Measurements from ENCODE around the gene UPF3A.
"Not testable (repeated sequence)": the region's sequence is repeated elsewhere in the genome, so short reads cannot be mapped to it uniquely, and the experiment has no call there.

Gene UPF3A

GRCh38 chr13:114261328-114261965 is 20.0 kb upstream of the UPF3A start:
- in situ Hi-C loops (cut with MboI; ENCODE audit: low pct_unique_long_range_greater_than_20kb, low sequenced_read_pairs): no loop called here
- no peak for DNase-seq

- peak; percentile 68 for DNase-seq
- in situ Hi-C loops (cut with MboI; ENCODE audit: low pct_unique_long_range_greater_than_20kb, low sequenced_read_pairs): no loop called here
Measured at GRCh38 chr13:114263578-114263977, 17.8 kb upstream of the UPF3A start.

GRCh38 chr13:114264313-114264712 is 17.1 kb upstream of the UPF3A start:
- DNase-seq; in situ Hi-C loops (cut with MboI; ENCODE audit: low pct_unique_long_range_greater_than_20kb, low sequenced_read_pairs): not testable (repeated sequence)

DNA sequence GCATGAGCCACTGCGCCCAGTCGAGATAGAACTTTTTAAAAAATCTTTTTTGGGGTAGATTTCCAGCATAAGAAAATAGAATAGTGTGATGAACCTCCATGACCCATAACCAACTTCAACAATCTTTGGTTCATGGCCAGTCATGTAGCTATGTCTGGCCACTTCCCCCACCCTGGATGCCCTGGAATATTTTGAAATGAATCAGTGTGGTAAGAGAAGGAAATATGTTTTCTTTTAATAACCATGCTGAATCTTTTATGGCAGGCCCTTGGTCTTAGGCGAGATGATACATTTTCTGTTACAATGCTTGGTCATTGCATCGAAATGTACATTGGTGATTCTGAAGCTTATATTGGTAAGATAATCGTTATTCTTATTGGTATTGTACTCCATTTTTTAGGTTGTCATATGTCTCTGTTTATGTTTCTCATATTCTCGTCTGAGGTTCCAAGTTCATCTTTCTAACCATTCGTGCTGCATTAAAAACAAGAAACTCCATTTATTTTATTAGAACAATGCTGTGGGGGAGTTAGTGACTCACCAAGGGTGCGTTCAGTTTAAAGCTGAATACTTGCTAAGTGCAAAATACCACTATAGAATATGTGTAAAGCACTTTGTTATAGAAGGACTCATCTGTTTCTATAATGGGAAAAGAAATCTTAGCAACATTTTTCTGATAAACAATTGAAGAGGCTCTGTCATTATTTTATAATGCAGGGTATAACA is 16.4 kb upstream of the UPF3A start:
- DNase-seq: no peak
- in situ Hi-C loops (cut with MboI; ENCODE audit: low pct_unique_long_range_greater_than_20kb, low sequenced_read_pairs): no loop called here

DNA sequence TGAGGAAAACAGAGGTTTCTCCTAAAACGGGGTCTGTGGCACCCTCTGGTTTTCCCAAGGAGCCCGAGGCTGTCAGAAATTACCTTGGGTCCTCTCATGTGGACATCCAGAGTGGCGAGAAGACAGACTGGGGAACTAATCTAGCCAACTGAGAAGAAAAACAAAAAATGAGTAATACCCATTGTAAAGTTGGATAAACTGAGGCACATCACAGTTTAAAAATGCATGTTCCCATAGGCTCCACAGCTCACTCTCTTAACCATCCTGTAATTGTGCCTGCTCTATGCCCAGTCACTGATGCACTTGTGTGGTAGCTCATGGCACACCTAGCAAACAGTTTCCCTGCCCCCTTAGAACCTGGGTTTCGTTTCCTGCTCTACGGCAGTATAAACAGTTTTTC is 15.2 kb upstream of the UPF3A start:
- no peak for DNase-seq
- in situ Hi-C loops (cut with MboI; ENCODE audit: low pct_unique_long_range_greater_than_20kb, low sequenced_read_pairs): no loop called here

DNA sequence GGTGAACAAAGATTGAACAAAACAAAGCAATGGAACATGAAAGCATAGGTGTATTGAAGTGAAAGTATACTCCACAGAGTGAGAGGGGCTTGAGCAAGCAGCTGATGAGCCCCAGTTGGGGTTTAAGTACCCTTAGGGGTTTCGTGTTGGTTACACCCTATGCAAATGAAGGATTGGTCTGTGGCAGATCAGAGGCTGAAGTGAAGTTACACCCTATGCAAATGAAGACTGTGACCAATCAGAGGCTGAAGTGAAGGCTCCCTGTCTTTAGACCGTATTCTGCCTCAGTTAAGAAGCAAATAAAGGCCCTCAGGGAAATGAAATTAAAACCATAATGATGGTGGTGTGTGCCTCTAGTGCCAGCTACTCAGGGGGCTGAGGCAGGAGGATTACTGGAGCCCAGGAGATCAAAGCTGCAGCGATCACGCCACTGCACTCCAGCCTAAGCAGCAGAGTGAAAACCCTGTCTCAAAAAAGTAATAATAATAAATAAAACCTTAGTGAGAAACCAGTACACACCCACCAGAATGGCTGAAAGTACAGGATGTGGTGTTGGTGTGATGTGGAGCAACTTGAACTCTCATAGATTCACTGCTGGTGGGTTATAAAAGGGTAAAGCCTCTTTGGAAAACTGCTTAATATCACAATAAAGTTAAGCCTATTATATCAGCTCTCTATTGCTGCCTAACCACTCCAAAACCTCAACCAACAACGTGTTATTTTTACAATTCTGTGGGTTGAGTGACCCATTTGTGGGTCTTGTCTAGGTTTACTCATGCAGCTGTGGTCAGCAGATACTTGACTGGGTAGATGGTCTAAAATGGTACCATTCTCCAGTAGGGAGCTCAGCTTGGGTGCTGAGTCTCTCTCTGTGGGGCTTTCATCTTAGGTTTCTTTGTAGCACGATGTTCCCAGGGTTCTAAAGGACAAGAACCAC is 12.8 kb upstream of the UPF3A start:
- in situ Hi-C loops (cut with MboI; ENCODE audit: low pct_unique_long_range_greater_than_20kb, low sequenced_read_pairs): no loop called here

GRCh38 chr13:114269281-114269770 is 12.1 kb upstream of the UPF3A start:
- in situ Hi-C loops (cut with MboI; ENCODE audit: low pct_unique_long_range_greater_than_20kb, low sequenced_read_pairs): no loop called here
- no peak for DNase-seq

More for the DNA sequence above, 12.8 kb upstream of the UPF3A start:
- DNase-seq: no peak

DNA sequence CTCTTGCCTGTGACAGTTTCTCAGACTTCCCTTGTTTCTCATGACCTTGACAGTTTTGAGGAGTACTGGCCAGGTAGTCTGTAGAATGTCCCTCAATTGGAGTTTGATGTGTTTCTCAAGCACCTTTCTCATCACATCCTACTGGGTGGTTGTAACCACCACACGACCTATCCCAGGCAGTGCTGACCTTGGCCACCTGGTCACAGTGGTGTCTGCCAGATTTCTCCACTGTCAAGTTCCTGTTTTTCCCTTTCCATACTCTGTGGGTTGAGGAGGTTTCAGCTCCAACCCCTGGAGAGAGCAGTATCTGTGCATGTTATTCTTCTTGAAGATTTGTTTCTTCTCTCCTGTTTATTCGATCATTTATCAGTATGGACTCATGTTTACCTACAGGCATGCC is 8.4 kb upstream of the UPF3A start:
- in situ Hi-C loops (cut with MboI; ENCODE audit: low pct_unique_long_range_greater_than_20kb, low sequenced_read_pairs): no loop called here
- peak; percentile 23 for DNase-seq

DNA sequence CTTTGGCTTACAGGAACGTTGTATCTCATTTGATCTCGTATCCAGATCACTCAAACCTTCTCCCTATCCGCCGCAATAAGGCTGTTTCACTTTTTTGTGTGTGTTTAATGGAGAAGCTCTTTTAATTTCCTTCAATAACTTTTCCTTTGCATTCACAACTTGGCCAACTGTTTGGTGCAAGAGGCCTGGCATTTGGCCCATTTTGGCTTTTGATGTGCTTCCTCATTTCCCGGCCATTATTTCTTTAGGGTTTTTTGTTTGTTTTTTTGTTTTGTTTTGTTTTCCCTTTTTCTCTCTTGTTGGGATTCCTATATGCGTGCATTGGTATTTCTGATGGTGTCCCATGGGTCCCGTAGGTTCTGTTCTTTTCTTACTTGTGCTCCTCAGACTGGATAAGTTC is 6.1 kb upstream of the UPF3A start:
- in situ Hi-C loops (cut with MboI; ENCODE audit: low pct_unique_long_range_greater_than_20kb, low sequenced_read_pairs): no loop called here
- DNase-seq: peak; percentile 37

- no peak for DNase-seq
- in situ Hi-C loops (cut with MboI; ENCODE audit: low pct_unique_long_range_greater_than_20kb, low sequenced_read_pairs): no loop called here
Measured at GRCh38 chr13:114279146-114279545, 2.3 kb upstream of the UPF3A start.

DNA sequence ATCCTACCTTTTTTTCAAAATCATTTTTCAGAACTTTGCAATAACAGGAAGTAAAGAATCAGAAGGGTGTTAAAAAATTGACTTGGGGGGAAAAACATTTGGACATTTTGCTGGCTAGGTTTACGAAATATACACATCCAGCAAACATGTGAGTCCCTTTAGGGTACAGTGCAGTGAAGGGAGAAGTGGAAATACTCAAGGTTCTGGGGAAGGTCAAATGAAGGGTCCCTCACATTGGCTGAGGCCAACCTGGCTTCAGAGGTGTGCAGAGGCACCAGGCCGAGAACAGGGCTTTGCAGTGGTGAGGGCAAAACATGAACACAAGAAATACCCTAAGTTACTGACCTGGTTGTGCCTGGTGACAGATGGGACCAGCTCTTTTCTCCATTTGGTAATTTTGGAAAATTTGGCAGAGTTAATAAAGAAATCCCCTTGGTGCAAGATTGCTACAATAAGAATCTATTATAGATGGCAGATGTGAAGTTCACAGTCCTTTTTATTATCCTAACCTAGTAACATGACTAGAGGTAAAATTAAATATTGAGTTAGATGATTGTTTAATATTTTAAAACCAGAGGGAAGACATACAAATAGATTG is 1.5 kb upstream of the UPF3A start:
- in situ Hi-C loops (cut with MboI; ENCODE audit: low pct_unique_long_range_greater_than_20kb, low sequenced_read_pairs): no loop called here
- no peak for DNase-seq

GRCh38 chr13:114282041-114282670 is 755 bp downstream of the UPF3A start:
- peak; percentile 87 for DNase-seq
- in situ Hi-C loops (cut with MboI; ENCODE audit: low pct_unique_long_range_greater_than_20kb, low sequenced_read_pairs): no loop called here

- DNase-seq: peak; percentile 38
- in situ Hi-C loops (cut with MboI; ENCODE audit: low pct_unique_long_range_greater_than_20kb, low sequenced_read_pairs): no loop called here
Measured at GRCh38 chr13:114283576-114283975, 2.2 kb downstream of the UPF3A start.

- DNase-seq: no peak
- in situ Hi-C loops (cut with MboI; ENCODE audit: low pct_unique_long_range_greater_than_20kb, low sequenced_read_pairs): no loop called here
Measured at GRCh38 chr13:114284680-114285079, 3.3 kb downstream of the UPF3A start.

DNA sequence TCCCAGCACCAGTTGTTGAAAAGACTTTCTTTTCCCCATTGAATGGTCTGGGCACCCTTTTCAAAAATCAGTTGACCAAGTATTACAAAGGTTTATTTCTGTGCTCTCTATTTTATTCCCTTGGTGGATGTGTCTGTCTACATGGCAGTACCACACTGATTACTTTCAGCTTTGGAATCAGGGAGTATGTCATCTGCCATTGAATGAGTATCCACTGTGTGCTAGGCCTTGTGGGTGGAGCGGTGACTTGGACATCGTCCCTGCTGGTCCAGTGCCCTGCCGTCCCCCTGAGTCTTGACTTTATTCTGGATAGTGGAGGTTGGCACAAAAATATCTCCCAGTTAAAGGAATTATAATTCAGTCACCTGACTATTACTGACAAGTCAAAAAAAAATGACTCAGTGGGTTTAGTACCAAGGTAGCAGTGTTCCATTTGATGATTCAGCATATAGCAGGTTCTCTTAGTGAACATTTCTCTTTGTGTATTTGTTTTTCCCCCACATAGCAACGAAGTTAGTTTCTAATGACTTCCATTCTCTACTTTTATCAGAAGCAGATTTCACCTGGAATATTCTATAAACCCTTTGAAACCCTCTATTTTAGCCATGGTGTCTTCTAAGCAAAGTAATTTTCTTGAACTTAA is 3.9 kb downstream of the UPF3A start:
- no peak for DNase-seq
- in situ Hi-C loops (cut with MboI; ENCODE audit: low pct_unique_long_range_greater_than_20kb, low sequenced_read_pairs): no loop called here

DNA sequence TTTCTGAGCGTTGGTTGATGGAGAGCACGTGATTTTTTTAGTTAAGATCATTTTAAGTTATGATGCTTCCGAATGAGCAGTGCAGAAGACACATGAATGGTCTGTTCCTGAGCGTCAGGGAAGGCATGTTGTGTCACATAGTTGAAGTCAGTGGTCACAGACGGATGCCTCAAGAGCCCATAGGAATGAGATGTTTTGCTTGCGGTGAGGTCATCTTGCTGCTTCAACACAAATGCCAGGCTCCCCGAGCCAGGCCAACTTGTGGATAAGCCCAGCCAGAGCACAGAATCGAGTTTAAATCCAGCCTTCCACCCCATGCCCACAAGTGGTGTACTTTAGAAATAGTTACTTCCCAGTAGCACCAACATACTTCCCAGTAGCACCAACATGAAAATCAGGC is 5.4 kb downstream of the UPF3A start:
- no peak for DNase-seq
- in situ Hi-C loops (cut with MboI; ENCODE audit: low pct_unique_long_range_greater_than_20kb, low sequenced_read_pairs): no loop called here

DNA sequence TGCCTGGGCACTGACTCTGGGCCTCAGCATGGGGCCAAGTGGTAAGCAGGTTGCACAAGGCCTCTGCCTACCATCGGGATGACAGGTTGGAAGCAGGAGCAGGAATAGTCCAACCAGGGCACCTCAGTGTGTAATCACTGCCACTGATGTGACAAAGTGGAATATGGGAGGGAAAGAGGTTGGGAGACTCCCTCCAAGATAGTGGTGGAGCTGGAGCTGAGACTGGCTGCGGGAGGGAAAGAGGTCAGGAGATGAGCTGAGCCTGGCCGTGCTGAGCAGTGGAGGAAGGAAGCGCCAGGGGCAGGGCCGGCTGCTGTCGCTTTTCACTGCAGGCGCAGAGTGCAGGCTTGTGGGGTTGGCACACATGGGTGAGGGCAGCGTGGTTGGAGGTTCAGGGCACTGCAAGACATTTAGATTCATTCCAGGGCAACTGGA is 6.8 kb downstream of the UPF3A start:
- in situ Hi-C loops (cut with MboI; ENCODE audit: low pct_unique_long_range_greater_than_20kb, low sequenced_read_pairs): no loop called here

DNA sequence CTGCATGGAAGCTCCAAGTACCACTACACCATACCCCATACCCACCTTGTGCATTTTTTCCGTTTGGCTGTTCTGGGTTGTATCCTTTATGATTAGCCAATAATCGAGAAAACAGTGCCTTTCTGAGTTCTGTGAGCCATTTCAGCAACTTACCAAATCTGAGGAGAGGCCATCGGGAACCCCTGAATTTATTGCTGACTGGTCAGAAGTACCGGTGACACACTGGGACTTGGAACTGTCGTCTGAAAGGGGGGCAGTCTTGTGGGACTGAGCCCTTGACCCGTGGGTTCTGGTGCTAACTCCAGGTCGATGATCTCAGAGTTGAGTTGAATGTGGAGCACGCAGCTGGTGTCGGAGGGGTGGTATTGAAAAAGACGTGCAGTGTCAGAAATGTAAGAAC is 15.0 kb downstream of the UPF3A start:
- in situ Hi-C loops (cut with MboI; ENCODE audit: low pct_unique_long_range_greater_than_20kb, low sequenced_read_pairs): no loop called here
- no peak for DNase-seq

More for the DNA sequence above, 6.8 kb downstream of the UPF3A start:
- DNase-seq: no peak

Measured in KBM-7 (cell line).